ENCODE measurements around the gene ZFP2.

ZFP2 gene

GRCh38 chr5:178940569-178941360 is 45.1 kb downstream of the ZFP2 start, which contains the start of gene ZNF454:
Gene ZNF454, plus strand, starts transcription at chr5:178941198. Its CDS starts 1,594 bp downstream, at chr5:178942792.
- TF ChIP-seq TAF1 (IDR thresholded peaks at IDR 0.05; ENCODE audit: borderline replicate concordance, insufficient read depth, low read length) = no peak
- no peak for TF ChIP-seq SIN3A (IDR thresholded peaks at IDR 0.05; ENCODE audit: borderline replicate concordance, insufficient read depth, low read length)
- TF ChIP-seq POLR2AphosphoS5 (IDR thresholded peaks at IDR 0.05; ENCODE audit: low read depth, low read length) = no peak
- TF ChIP-seq FOXP2 (optimal IDR thresholded peaks at IDR 0.05; ENCODE audit: borderline replicate concordance, extremely low read depth, extremely low read length, insufficient read depth) = no peak
- no peak for TF ChIP-seq REST (IDR thresholded peaks at IDR 0.05; ENCODE audit: insufficient read depth in 1 of 2, low read depth in 2 of 2, low read length in 2 of 2)

- TF ChIP-seq TAF1 (IDR thresholded peaks at IDR 0.05; ENCODE audit: borderline replicate concordance, insufficient read depth, low read length) = no peak
- no peak for TF ChIP-seq POLR2AphosphoS5 (IDR thresholded peaks at IDR 0.05; ENCODE audit: low read depth, low read length)
- TF ChIP-seq FOXP2 (optimal IDR thresholded peaks at IDR 0.05; ENCODE audit: borderline replicate concordance, extremely low read depth, extremely low read length, insufficient read depth) = no peak
- TF ChIP-seq SIN3A (IDR thresholded peaks at IDR 0.05; ENCODE audit: borderline replicate concordance, insufficient read depth, low read length) = no peak
- TF ChIP-seq REST (IDR thresholded peaks at IDR 0.05; ENCODE audit: insufficient read depth in 1 of 2, low read depth in 2 of 2, low read length in 2 of 2) = no peak
Observed at GRCh38 chr5:178941361-178941760, 45.6 kb downstream of the ZFP2 start.

GRCh38 chr5:178965465-178966055 is 69.8 kb downstream of the ZFP2 start:
- TF ChIP-seq TAF1 (IDR thresholded peaks at IDR 0.05; ENCODE audit: borderline replicate concordance, insufficient read depth, low read length) (no peak), SIN3A (IDR thresholded peaks at IDR 0.05; ENCODE audit: borderline replicate concordance, insufficient read depth, low read length) (no peak), FOXP2 (optimal IDR thresholded peaks at IDR 0.05; ENCODE audit: borderline replicate concordance, extremely low read depth, extremely low read length, insufficient read depth) (no peak), POLR2AphosphoS5 (IDR thresholded peaks at IDR 0.05; ENCODE audit: low read depth, low read length) (no peak), REST (IDR thresholded peaks at IDR 0.05; ENCODE audit: insufficient read depth in 1 of 2, low read depth in 2 of 2, low read length in 2 of 2) (no peak)

- TF ChIP-seq FOXP2 (optimal IDR thresholded peaks at IDR 0.05; ENCODE audit: borderline replicate concordance, extremely low read depth, extremely low read length, insufficient read depth) (no peak), REST (IDR thresholded peaks at IDR 0.05; ENCODE audit: insufficient read depth in 1 of 2, low read depth in 2 of 2, low read length in 2 of 2) (no peak), TAF1 (IDR thresholded peaks at IDR 0.05; ENCODE audit: borderline replicate concordance, insufficient read depth, low read length) (no peak), SIN3A (IDR thresholded peaks at IDR 0.05; ENCODE audit: borderline replicate concordance, insufficient read depth, low read length) (no peak), POLR2AphosphoS5 (IDR thresholded peaks at IDR 0.05; ENCODE audit: low read depth, low read length) (no peak)
Observed at GRCh38 chr5:178981381-178981780, 85.7 kb downstream of the ZFP2 start.

Data from PFSK-1 (cell line).